Upper lobe of left lung (tissue), 6 donors: ENCODE data around the gene PCYT2. TPM values are rescaled to one million over a fixed set of nuclear protein-coding genes. Genes with fewer than 3 reads are reported as not detected.
A peak's percentile ranks its signal among the peaks of the same experiment; 100 is the strongest.

Experiments used
- ATAC-seq, 2 donors: fragments of 200-7000 bp; cut with Tn5 transposase; one replicate each; pipeline ENCODE4 v1.9.1; 2022; ENCODE audit warnings: mild to moderate bottlenecking in 2 of 2, moderate library complexity in 2 of 2; ENCODE audit not compliant: low FRiP score in 2 of 2
- DNase-seq, 2 donors: peaks; one replicate each; pipeline ENCODE4 v3.0.0-alpha.2; 2019 to 2020
- H3K27ac ChIP-seq, 4 donors: fragments of 200-600 bp; sonication (generic); one replicate each; pipeline ENCODE4 v1.5.1; 2016 to 2019
- H3K27me3 ChIP-seq, 4 donors: fragments of 200-600 bp; sonication (generic); one replicate each; pipeline ENCODE4 v1.5.1; 2017 to 2019
- H3K36me3 ChIP-seq, 4 donors: fragments of 200-600 bp; sonication (generic); one replicate each; pipeline ENCODE4 v1.5.1; 2016 to 2019
- H3K4me1 ChIP-seq, 4 donors: fragments of 200-600 bp; sonication (generic); one replicate each; pipeline ENCODE4 v1.5.1; 2018 to 2019
- H3K4me3 ChIP-seq, 4 donors: fragments of 200-600 bp; sonication (generic); one replicate each; pipeline ENCODE4 v1.5.1; 2017 to 2019; ENCODE audit warnings: mild to moderate bottlenecking in 2 of 4, moderate library complexity in 1 of 4
- H3K9me3 ChIP-seq, 4 donors: fragments of 200-600 bp; sonication (generic); one replicate each; pipeline ENCODE4 v1.5.1; 2018 to 2019
- CTCF ChIP-seq, 6 experiments: fragments of 450-650 bp in 4 of 6; fragments of 200-600 bp in 2 of 6; sonication (generic) in 2 of 6; IDR thresholded peaks; one replicate each; pipeline ENCODE4 v1.5.1; 2016 to 2019; ENCODE audit warnings: antibody characterized with exemption in 6 of 6
- EP300 ChIP-seq, 4 donors: sonication (generic); formaldehyde crosslinking; IDR thresholded peaks; one replicate each; pipeline ENCODE4 v1.5.1; 2017; ENCODE audit warnings: antibody characterized with exemption in 4 of 4, control low read depth in 2 of 4
- POLR2A ChIP-seq, 4 donors: fragments of 450-650 bp; IDR thresholded peaks; one replicate each; pipeline ENCODE4 v1.5.1; 2016 to 2017; ENCODE audit warnings: antibody characterized with exemption in 4 of 4, mild to moderate bottlenecking in 2 of 4
- POLR2AphosphoS5 ChIP-seq, 2 donors: sonication (generic); formaldehyde crosslinking; IDR thresholded peaks; one replicate each; pipeline ENCODE4 v1.5.1; 2017; ENCODE audit warnings: antibody characterized with exemption in 2 of 2
- WGBS, 2 donors: methylation state at CpG; one replicate each; pipeline ENCODE4 v1.1.5; 2017 to 2018; 5-methylcytosine and 5-hydroxymethylcytosine counted together
- total RNA-seq, 6 donors: library from RNA; depleted of rRNA in 4 of 6; stranded (reverse); fragments of >200 nt in 4 of 6; gene quantifications; one replicate each; pipeline versions ENCODE4 v1.1.0 to v1.2.1, GENCODE V29; 2016 to 2021
- donor health status: DM: no; HTN: no; CAD: no; lungs with moderate emphysema.
- donor health status: DM: no; HTN: yes; CAD: no; lungs with severe emphysema.

The PCYT2 gene
- total RNA-seq, 6 donors from 2014 or later = 29.1 to 63.1 (median 52.2) TPM

- Histone ChIP-seq H3K27ac (peak overlapping the region in 1 of 4 donors; percentile 8), H3K36me3 (peaks cover 10 to 65% (median 51%) of the 10 kb centered on the region in 4 donors), H3K4me1 (peaks cover 14 to 62% (median 28%) of the 10 kb centered on the region in 4 donors), H3K4me3 (peak overlapping the region in 2 of 4 donors; percentile 95 to 98), H3K9me3 (no peaks in the 10 kb centered on the region), H3K27me3 (no peaks in the 10 kb centered on the region)
- TF ChIP-seq POLR2AphosphoS5 (IDR thresholded peaks at IDR 0.05) = no peak
- TF ChIP-seq EP300 (IDR thresholded peaks at IDR 0.05) = no peak
- no peak for TF ChIP-seq POLR2A (IDR thresholded peaks at IDR 0.05)
- no peak for TF ChIP-seq CTCF (IDR thresholded peaks at IDR 0.05)
- DNase-seq (no peak), ATAC-seq (peak in 1 of 2 donors; percentile 46)
- 73 to 79% methylated on average over 20 to 21 of the region's 21 CpGs for WGBS, 2 donors
Measured at GRCh38 chr17:81916234-81917001, 5.2 kb upstream of the PCYT2 start.

GRCh38 chr17:81915331-81915730 is 4.1 kb upstream of the PCYT2 start:
- Histone ChIP-seq H3K9me3 (no peaks in the 10 kb centered on the region), H3K36me3 (peaks cover 10 to 55% (median 46%) of the 10 kb centered on the region in 4 donors), H3K4me3 (no peak overlapping the region), H3K4me1 (peaks cover 16 to 60% (median 28%) of the 10 kb centered on the region in 4 donors), H3K27me3 (no peaks in the 10 kb centered on the region), H3K27ac (no peak overlapping the region)
- ATAC-seq (no peak), DNase-seq (peak in 1 of 2 donors; percentile 58)
- WGBS, 2 donors = 96 to 97% methylated on average over 7 to 10 of the region's 12 CpGs
- TF ChIP-seq POLR2A (IDR thresholded peaks at IDR 0.05) = no peak
- TF ChIP-seq POLR2AphosphoS5 (IDR thresholded peaks at IDR 0.05) = no peak
- TF ChIP-seq CTCF (IDR thresholded peaks at IDR 0.05) = no peak
- TF ChIP-seq EP300 (IDR thresholded peaks at IDR 0.05) = no peak

- WGBS, 2 donors = 95 to 97% methylated on average over 11 to 32 of the region's 36 CpGs
- no peak for ATAC-seq
- DNase-seq = peak in 1 of 2 donors; percentile 81
- no peak overlapping the region for H3K4me3 ChIP-seq
- peaks cover 10 to 48% (median 42%) of the 10 kb centered on the region in 4 donors for H3K36me3 ChIP-seq
- H3K27me3 ChIP-seq = no peaks in the 10 kb centered on the region
- H3K9me3 ChIP-seq = no peaks in the 10 kb centered on the region
- H3K4me1 ChIP-seq = peaks cover 21 to 58% (median 35%) of the 10 kb centered on the region in 4 donors
- H3K27ac ChIP-seq = no peak overlapping the region
- TF ChIP-seq POLR2AphosphoS5 (IDR thresholded peaks at IDR 0.05) (no peak), EP300 (IDR thresholded peaks at IDR 0.05) (no peak), POLR2A (IDR thresholded peaks at IDR 0.05) (no peak), CTCF (IDR thresholded peaks at IDR 0.05) (no peak)
Measured at GRCh38 chr17:81914103-81914850, 3.1 kb upstream of the PCYT2 start.

GRCh38 chr17:81913394-81914102 is 2.3 kb upstream of the PCYT2 start:
- WGBS, 2 donors = 92 to 93% methylated on average over 21 to 31 of the region's 31 CpGs
- no peak overlapping the region for H3K4me3 ChIP-seq
- DNase-seq (peak in 1 of 2 donors; percentile 58), ATAC-seq (no peak)
- peaks cover 21 to 51% (median 34%) of the 10 kb centered on the region in 4 donors for H3K4me1 ChIP-seq
- no peaks in the 10 kb centered on the region for H3K9me3 ChIP-seq
- H3K27ac ChIP-seq = no peak overlapping the region
- no peaks in the 10 kb centered on the region for H3K27me3 ChIP-seq
- TF ChIP-seq POLR2AphosphoS5 (IDR thresholded peaks at IDR 0.05) (no peak), EP300 (IDR thresholded peaks at IDR 0.05) (no peak), CTCF (IDR thresholded peaks at IDR 0.05) (no peak), POLR2A (IDR thresholded peaks at IDR 0.05) (no peak)
- H3K36me3 ChIP-seq = peaks cover 10 to 48% (median 38%) of the 10 kb centered on the region in 4 donors
